ENCODE data around the gene RRAS. TPM values are rescaled to one million over a fixed set of nuclear protein-coding genes. Genes with fewer than 3 reads are reported as not detected.

RRAS gene
- total RNA-seq, 4 donors from 2014 or later: 62.9 to 113 (median 101) TPM

DNA sequence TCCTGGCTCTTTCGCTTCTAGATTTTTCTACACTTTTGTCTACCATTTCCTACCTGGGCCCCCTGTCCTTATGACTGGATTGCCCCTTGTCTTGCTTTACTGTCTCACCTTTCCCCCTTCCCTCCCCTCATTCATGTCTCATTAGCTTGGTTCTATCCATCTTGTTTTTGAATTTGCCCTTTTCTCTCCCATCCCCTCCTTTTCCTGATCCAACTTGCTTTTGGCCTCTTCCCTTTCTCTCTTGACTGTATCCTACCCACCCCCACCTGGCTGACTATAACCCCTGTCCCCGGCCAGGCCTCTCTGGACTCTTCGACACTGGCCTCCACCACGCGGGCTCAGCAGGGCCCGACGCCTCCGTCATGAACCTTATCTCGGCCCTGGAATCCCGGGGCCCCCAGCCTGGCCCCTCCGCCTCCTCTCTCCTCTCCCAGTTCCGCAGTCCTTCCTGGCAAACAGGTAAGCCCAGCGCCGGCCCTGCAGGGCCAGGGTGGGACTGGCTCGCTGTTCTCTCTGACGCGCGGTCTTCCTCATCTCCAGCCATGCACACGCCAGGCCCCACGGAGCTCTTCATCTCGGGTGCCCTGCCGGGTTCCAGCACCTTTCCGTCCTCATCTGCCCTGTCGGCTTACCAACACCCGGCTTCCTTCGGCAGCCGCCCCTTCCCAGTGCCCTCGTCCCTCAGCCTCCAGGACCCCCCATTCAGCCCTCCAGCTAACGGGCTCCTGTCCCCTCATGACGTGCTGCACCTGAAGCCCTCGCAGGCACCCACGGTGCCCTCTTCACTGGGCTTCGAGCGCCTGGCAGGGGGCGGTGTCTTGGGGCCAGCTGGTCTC lies 45.6 kb downstream of the RRAS start:
- TF ChIP-seq, protein P1, sequence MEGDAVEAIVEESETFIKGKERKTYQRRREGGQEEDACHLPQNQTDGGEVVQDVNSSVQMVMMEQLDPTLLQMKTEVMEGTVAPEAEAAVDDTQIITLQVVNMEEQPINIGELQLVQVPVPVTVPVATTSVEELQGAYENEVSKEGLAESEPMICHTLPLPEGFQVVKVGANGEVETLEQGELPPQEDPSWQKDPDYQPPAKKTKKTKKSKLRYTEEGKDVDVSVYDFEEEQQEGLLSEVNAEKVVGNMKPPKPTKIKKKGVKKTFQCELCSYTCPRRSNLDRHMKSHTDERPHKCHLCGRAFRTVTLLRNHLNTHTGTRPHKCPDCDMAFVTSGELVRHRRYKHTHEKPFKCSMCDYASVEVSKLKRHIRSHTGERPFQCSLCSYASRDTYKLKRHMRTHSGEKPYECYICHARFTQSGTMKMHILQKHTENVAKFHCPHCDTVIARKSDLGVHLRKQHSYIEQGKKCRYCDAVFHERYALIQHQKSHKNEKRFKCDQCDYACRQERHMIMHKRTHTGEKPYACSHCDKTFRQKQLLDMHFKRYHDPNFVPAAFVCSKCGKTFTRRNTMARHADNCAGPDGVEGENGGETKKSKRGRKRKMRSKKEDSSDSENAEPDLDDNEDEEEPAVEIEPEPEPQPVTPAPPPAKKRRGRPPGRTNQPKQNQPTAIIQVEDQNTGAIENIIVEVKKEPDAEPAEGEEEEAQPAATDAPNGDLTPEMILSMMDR (IDR thresholded peaks at IDR 0.05; ENCODE audit: low read depth): no peak

DNA sequence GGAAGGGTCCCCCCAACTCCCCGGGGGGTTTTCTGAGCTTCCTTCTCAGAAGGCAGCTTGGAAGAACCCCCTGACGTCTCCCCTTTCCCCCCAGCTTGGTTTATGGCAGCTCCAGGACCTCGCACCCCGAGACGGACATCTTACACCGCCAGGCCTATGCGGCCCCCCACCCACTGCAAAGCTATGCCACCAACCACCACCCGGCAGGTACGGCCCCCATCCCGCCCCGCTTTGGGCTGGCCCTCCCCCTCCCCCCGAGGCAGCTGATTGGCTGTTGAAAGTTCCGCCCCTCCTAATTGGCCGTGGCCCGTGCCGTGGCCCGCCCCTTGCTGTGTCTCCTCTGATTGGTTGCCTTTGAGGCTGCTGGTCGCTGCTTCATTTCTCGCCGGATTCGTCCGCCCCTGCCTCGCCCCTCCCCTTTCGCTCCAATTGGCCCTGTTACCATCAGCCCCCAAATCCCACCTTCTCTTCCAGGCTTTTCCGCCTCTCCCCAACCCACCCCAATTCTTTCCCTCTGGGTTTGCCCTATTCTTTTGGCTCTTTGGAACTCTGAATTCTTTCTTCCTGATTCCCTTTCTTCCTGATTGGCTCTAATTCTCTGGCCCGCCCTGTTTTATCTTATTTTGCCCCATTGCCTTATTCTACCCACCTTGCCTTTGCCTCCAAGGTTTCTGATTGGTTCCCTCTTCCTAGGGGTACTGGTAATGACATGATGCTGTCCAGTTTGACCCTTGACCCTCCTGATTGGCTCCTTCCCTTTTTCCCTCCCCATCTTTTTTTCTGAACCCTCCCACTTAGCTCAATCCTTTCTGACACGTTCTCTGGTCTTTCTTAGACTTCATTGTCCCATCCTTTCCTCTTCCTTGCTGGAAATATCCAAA lies 46.5 kb downstream of the RRAS start:
- TF ChIP-seq, protein P1 (IDR thresholded peaks at IDR 0.05; ENCODE audit: low read depth): no peak

DNA sequence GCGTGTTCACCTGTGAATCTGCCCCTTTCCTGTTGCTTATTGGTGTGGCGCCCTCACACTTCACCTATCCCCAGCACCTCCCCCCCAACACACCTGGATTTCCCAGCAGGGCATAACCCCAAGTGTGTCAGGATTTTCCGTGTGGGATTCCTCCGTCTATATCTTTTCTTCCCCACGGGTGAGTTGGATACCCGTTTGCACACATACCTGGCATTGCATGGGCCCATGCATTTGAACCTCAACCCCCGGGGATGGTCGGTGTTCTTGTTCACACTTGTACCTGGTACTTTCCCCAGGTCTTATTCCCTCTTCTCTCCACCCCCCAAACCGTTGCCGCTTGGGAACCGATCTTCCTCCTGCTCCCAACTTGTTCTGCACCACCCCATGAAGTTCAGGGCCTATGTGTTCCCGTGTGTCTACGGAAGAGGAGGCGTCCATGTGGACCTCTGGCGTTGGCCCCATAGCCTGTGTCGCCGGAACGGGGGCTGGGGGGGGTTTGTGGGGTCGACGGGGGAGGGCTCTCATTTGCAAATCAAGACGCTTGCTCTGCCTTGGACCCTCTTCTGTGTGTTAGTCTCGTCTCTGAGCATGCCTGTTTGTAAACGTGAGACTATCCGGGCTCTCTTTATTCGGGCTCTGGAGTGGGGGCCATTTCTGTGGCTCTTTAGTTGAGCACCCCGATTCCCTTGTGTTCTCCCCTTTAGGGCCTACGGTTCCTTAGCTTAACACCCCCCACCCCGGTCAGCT lies 47.3 kb downstream of the RRAS start:
- TF ChIP-seq, protein P1 (IDR thresholded peaks at IDR 0.05; ENCODE audit: low read depth): no peak

DNA sequence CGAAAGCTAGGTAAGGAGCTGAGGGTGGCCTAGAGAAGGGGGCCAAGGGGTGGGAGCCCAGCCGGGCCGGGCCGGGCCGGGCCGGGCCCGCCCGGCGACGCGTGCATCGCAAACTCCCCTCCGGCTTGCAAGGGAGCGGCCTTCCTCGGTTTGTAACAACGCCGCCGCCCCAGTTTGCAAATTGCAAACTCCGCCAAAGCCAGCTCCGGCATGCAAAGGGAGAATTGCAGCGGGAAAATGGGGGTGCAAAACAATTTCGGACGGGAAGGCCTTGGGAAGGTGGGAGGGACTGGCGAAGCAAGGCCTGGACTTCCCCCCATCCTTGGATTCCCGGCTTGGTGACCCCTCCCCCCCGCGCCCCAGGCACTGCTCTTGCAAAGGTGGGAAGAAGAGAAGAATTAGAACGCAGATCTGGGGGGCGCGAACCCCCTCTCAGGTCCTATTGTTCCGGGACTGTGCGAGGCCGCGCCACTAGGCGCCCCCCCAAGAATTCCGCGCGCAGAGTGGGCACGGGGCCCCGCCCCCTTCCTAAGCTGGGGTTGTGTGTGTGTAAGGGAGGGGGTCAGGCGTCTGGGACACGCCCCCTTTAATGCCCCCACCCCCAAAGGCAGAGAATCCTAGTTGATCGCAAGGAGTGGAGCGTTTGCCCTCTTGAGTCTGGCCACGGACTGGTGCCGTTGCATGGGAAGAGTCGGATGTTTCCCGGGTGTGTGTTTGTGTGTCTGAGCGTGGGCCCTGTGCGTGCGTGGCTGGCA lies 48.0 kb downstream of the RRAS start:
- TF ChIP-seq, protein P1 (IDR thresholded peaks at IDR 0.05; ENCODE audit: low read depth): no peak

DNA sequence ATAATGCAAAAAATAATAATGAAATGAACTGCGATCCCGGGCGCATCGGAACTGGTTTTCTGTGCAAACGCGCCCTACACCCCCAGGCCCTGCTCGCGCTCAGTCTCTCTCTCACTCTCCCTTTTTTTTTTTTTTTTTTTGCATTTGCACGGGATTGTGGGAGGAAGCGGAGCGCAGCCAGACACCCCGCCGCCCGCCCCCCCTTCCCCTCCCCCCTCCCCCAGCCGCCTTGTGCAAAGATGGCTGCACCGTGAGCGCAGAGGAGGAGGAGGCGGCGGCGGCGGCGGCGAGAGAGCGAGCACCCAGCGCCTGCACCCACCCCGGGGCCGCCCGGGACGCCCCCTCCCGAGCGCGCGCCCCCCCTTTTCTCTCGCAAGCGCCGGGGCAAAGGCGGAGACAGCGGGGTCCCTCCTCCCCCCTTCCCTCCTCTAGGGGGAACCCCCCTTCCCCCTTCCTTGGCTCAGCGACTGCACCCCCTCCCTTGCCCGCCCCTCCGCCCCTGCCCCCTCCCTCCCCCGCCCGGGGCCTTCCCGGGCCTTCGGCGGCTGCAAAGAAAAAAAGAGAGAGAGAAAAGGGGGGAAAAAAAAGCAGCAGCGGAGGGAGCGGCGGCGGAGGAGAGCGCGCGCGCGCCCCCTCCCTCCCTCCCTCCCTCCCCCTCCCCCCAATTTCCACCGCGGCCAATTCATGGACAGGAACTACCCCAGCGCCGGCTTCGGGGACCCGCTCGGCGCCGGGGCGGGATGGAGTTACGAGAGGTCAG lies 48.8 kb downstream of the RRAS start, which contains the start of gene PRR12:
Gene PRR12 (plus strand): TSS at position 212 of the 760 bp plus-strand sequence. CDS start 473 bp downstream, at position 685.
- TF ChIP-seq, protein P1 (IDR thresholded peaks at IDR 0.05; ENCODE audit: low read depth): no peak

Data from subcutaneous adipose tissue (tissue), 4 donors.